Uterus (tissue), 4 donors: Measurements from ENCODE around the gene TTC14. TPM values are rescaled to one million over a fixed set of nuclear protein-coding genes. Genes with fewer than 3 reads are reported as not detected.

Experiments used
- DNase-seq, 2 donors: peaks; one replicate each; pipeline ENCODE4 v3.0.0-alpha.2; 2019 to 2020
- H3K27ac ChIP-seq, 2 donors: fragments of 200-600 bp; sonication (generic); 1 replicate in 1 of 2; 2 replicates in 1 of 2; pipeline ENCODE4 v1.5.1; 2016 to 2018
- H3K27me3 ChIP-seq, 2 donors: fragments of 200-600 bp; sonication (generic); one replicate each; pipeline ENCODE4 v1.5.1; 2018 to 2019; ENCODE audit warnings: control low read depth in 1 of 2
- H3K36me3 ChIP-seq, 2 donors: fragments of 200-600 bp; sonication (generic); one replicate each; pipeline ENCODE4 v1.5.1; 2019; ENCODE audit warnings: control low read depth in 1 of 2
- H3K4me1 ChIP-seq, 2 donors: fragments of 200-600 bp; sonication (generic); one replicate each; pipeline ENCODE4 v1.5.1; 2018 to 2019; ENCODE audit warnings: control low read depth in 1 of 2
- H3K4me3 ChIP-seq, 2 donors: fragments of 200-600 bp; sonication (generic); 1 replicate in 1 of 2; 2 replicates in 1 of 2; pipeline ENCODE4 v1.5.1; 2018 to 2019; ENCODE audit warnings: mild to moderate bottlenecking in 1 of 2
- H3K9me3 ChIP-seq, 2 donors: fragments of 200-600 bp; sonication (generic); one replicate each; pipeline ENCODE4 v1.5.1; 2019; ENCODE audit warnings: control low read depth in 1 of 2
- POLR2A ChIP-seq, 2 donors: fragments of 450-650 bp; IDR thresholded peaks; one replicate each; pipeline ENCODE4 v1.6.1; 2016; ENCODE audit warnings: antibody characterized with exemption in 2 of 2, mild to moderate bottlenecking in 1 of 2, moderate library complexity in 1 of 2
- intact Hi-C: fragments of 100-400 bp; cut with DNase I; formaldehyde crosslinking; loops from one replicate; pipeline ENCODE4 v1.15.1; 2023; ENCODE audit warnings: low total_unique reads
- total RNA-seq, 4 donors: library from RNA; depleted of rRNA in 3 of 4; stranded (reverse); fragments of >200 nt in 3 of 4; gene quantifications; one replicate each; pipeline versions ENCODE4 v1.1.0 to v1.2.4, GENCODE V29; 2014 to 2023
- TF ChIP-seq, protein P1 (sequence below), 4 experiments: fragments of 200-600 bp in 2 of 4; fragments of 450-650 bp in 2 of 4; sonication (generic) in 2 of 4; IDR thresholded peaks; one replicate each; pipeline ENCODE4 v1.5.1; 2016 to 2019; ENCODE audit warnings: antibody characterized with exemption in 4 of 4, mild to moderate bottlenecking in 2 of 4, moderate library complexity in 1 of 4
- donor health status: DM: yes; HTN: yes; CAD: no.

Gene TTC14
- total RNA-seq, 4 donors from 2014 or later = 29.7 to 90.1 (median 54.0) TPM

DNA sequence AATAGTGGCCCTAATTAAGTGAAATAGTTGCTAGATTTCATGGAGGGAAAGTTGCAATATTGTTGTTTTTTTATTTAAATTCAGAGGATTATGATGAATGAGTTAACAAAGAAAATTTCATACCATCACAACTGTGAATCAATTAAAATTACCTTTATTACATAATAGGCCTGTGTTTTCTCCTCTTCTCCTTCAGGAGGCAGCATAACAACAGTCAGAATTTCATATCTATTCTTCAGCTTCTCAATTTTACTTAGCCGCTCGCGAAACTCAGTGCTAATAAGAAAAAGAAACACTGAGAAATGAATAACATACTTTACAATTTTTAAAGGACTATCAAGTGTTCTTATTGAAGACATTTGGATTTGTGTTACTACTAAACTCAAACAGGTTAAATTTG is 29.4 kb downstream of the TTC14 start:
- TF ChIP-seq POLR2A (IDR thresholded peaks at IDR 0.05) = no peak
- TF ChIP-seq, protein P1, sequence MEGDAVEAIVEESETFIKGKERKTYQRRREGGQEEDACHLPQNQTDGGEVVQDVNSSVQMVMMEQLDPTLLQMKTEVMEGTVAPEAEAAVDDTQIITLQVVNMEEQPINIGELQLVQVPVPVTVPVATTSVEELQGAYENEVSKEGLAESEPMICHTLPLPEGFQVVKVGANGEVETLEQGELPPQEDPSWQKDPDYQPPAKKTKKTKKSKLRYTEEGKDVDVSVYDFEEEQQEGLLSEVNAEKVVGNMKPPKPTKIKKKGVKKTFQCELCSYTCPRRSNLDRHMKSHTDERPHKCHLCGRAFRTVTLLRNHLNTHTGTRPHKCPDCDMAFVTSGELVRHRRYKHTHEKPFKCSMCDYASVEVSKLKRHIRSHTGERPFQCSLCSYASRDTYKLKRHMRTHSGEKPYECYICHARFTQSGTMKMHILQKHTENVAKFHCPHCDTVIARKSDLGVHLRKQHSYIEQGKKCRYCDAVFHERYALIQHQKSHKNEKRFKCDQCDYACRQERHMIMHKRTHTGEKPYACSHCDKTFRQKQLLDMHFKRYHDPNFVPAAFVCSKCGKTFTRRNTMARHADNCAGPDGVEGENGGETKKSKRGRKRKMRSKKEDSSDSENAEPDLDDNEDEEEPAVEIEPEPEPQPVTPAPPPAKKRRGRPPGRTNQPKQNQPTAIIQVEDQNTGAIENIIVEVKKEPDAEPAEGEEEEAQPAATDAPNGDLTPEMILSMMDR (IDR thresholded peaks at IDR 0.05) = no peak
- intact Hi-C loops = no loop called here
- Histone ChIP-seq H3K27ac (no peak overlapping the region), H3K27me3 (no peaks in the 10 kb centered on the region), H3K4me1 (no peaks in the 10 kb centered on the region), H3K36me3 (no peaks in the 10 kb centered on the region), H3K4me3 (no peak overlapping the region), H3K9me3 (no peaks in the 10 kb centered on the region)
- no peak for DNase-seq

- H3K4me3 ChIP-seq = no peak overlapping the region
- no peak overlapping the region for H3K27ac ChIP-seq
- intact Hi-C loops = no loop called here
- H3K27me3 ChIP-seq = no peaks in the 10 kb centered on the region
- no peaks in the 10 kb centered on the region for H3K4me1 ChIP-seq
- H3K36me3 ChIP-seq = no peaks in the 10 kb centered on the region
- no peak for TF ChIP-seq POLR2A (IDR thresholded peaks at IDR 0.05)
- TF ChIP-seq, protein P1 (IDR thresholded peaks at IDR 0.05) = no peak
- no peaks in the 10 kb centered on the region for H3K9me3 ChIP-seq
- DNase-seq = no peak
These were observed 31.8 kb downstream of the TTC14 start for GRCh38 chr3:180633722-180634121.

GRCh38 chr3:180640987-180641386 is 39.0 kb downstream of the TTC14 start:
- H3K27ac ChIP-seq = no peak overlapping the region
- H3K4me3 ChIP-seq = no peak overlapping the region
- DNase-seq = no peak
- no peaks in the 10 kb centered on the region for H3K36me3 ChIP-seq
- TF ChIP-seq POLR2A (IDR thresholded peaks at IDR 0.05) = no peak
- TF ChIP-seq, protein P1 (IDR thresholded peaks at IDR 0.05) = no peak
- H3K9me3 ChIP-seq = no peaks in the 10 kb centered on the region
- no peaks in the 10 kb centered on the region for H3K27me3 ChIP-seq
- intact Hi-C loops = no loop called here
- no peaks in the 10 kb centered on the region for H3K4me1 ChIP-seq

DNA sequence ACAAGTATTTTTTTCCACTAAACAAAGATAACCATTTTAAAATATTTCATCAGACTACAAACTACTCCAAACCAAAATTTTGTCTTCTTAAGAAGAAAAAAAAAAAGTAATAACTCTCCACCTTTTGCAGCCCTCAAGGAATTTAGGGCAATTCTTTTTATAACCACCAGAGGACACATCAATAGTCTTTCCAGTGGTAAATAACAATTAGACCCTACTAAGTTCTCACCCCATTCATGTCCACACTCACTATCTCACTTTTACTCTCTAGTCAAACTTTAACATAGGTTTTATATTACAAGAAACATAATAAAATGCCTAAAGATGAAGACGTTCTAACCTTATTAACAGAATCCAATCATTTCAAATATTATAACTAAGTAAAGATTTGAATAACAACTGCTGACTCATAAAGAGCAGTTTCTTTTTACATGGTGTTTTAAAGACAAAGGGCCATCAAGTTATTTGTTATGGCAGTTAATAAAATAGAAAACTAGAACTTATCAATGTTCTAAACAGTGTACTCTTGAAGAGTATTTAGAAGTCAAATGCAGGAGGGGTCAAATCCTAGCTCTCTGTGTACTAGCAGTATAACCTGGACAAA is 44.3 kb downstream of the TTC14 start:
- Histone ChIP-seq H3K9me3 (no peaks in the 10 kb centered on the region), H3K4me3 (no peak overlapping the region), H3K27ac (no peak overlapping the region), H3K4me1 (no peaks in the 10 kb centered on the region), H3K27me3 (no peaks in the 10 kb centered on the region), H3K36me3 (no peaks in the 10 kb centered on the region)
- TF ChIP-seq POLR2A (IDR thresholded peaks at IDR 0.05) = no peak
- TF ChIP-seq, protein P1 (IDR thresholded peaks at IDR 0.05) = no peak
- DNase-seq = no peak
- intact Hi-C loops = no loop called here

- intact Hi-C loops = no loop called here
- no peak for DNase-seq
- TF ChIP-seq, protein P1 (IDR thresholded peaks at IDR 0.05) = no peak
- no peak for TF ChIP-seq POLR2A (IDR thresholded peaks at IDR 0.05)
- Histone ChIP-seq H3K4me3 (no peak overlapping the region), H3K4me1 (no peaks in the 10 kb centered on the region), H3K36me3 (no peaks in the 10 kb centered on the region), H3K9me3 (no peaks in the 10 kb centered on the region), H3K27me3 (no peaks in the 10 kb centered on the region), H3K27ac (no peak overlapping the region)
These were observed 54.4 kb downstream of the TTC14 start for GRCh38 chr3:180656406-180656805.
